Astrocyte (in vitro differentiated cells and primary cell): ENCODE results near the gene MAP2. TPM values are rescaled to one million over a fixed set of nuclear protein-coding genes. Genes with fewer than 3 reads are reported as not detected.

Experiments used
- DNase-seq: peaks from one replicate; pipeline ENCODE4 v3.0.0-alpha.2; 2010; ENCODE audit warnings: low read depth
- FAIRE-seq: peaks from 2 replicates; lab custom pipeline; 2011; peaks lifted over from hg19 to GRCh38; lab: Jason Lieb, UNC
- H2AFZ ChIP-seq: 2 replicates; pipeline ENCODE4 v1.6.0; 2012; ENCODE audit warnings: low read depth, low read length, inconsistent platforms
- H3K27ac ChIP-seq: 2 replicates; pipeline ENCODE4 v1.5.1; 2011; ENCODE audit warnings: low read depth, low read length, inconsistent platforms
- H3K27me3 ChIP-seq: 2 replicates; pipeline ENCODE4 v1.6.0; 2011; ENCODE audit warnings: low read length, inconsistent platforms; ENCODE audit not compliant: insufficient read depth
- H3K36me3 ChIP-seq: 2 replicates; pipeline ENCODE4 v1.5.1; 2011; ENCODE audit warnings: low read length, inconsistent platforms; ENCODE audit not compliant: insufficient read depth
- H3K4me1 ChIP-seq: 2 replicates; pipeline ENCODE4 v1.5.1; 2011; ENCODE audit warnings: low read length, inconsistent platforms; ENCODE audit not compliant: insufficient read depth
- H3K4me2 ChIP-seq: 2 replicates; pipeline ENCODE4 v1.6.0; 2012; ENCODE audit warnings: low read length, inconsistent platforms
- H3K4me3 ChIP-seq: 2 replicates; pipeline ENCODE4 v1.5.1; 2011; ENCODE audit warnings: low read depth, mild to moderate bottlenecking, low read length, inconsistent platforms; ENCODE audit not compliant: insufficient read depth
- H3K79me2 ChIP-seq: 2 replicates; pipeline ENCODE4 v1.6.0; 2012; ENCODE audit warnings: mild to moderate bottlenecking, low read length, inconsistent platforms; ENCODE audit not compliant: insufficient read depth
- H3K9ac ChIP-seq: 2 replicates; pipeline ENCODE4 v1.6.0; 2012; ENCODE audit warnings: mild to moderate bottlenecking, low read length, inconsistent platforms
- H3K9me3 ChIP-seq: 2 replicates; pipeline ENCODE4 v1.5.1; 2012; ENCODE audit warnings: low read depth, mild to moderate bottlenecking, low read length, inconsistent platforms; ENCODE audit not compliant: insufficient read depth
- H4K20me1 ChIP-seq: 2 replicates; pipeline ENCODE4 v1.6.0; 2012; ENCODE audit warnings: low read length, inconsistent platforms; ENCODE audit not compliant: insufficient read depth
- H3K27ac Mint-ChIP-seq: one replicate; pipeline ENCODE4 v1.8.0; 2021; ENCODE audit warnings: mild to moderate bottlenecking, mixed read lengths; ENCODE audit not compliant: unreplicated experiment
- H3K27me3 Mint-ChIP-seq: one replicate; pipeline ENCODE4 v1.8.0; 2021; ENCODE audit warnings: low read depth, mixed read lengths; ENCODE audit not compliant: unreplicated experiment
- H3K36me3 Mint-ChIP-seq: one replicate; pipeline ENCODE4 v1.8.0; 2021; ENCODE audit warnings: low read depth, mixed read lengths; ENCODE audit not compliant: unreplicated experiment
- H3K4me1 Mint-ChIP-seq: one replicate; pipeline ENCODE4 v1.8.0; 2021; ENCODE audit warnings: low read depth, mixed read lengths; ENCODE audit not compliant: unreplicated experiment
- H3K4me3 Mint-ChIP-seq: one replicate; pipeline ENCODE4 v1.8.0; 2021; ENCODE audit warnings: mild to moderate bottlenecking, moderate library complexity, mixed read lengths; ENCODE audit not compliant: unreplicated experiment
- H3K9me3 Mint-ChIP-seq: one replicate; pipeline ENCODE4 v1.8.0; 2021; ENCODE audit warnings: mild to moderate bottlenecking, mixed read lengths; ENCODE audit not compliant: unreplicated experiment
- CTCF ChIP-seq: IDR thresholded peaks from 2 replicates; pipeline ENCODE4 v1.5.1; 2011; ENCODE audit warnings: low read depth, mild to moderate bottlenecking, inconsistent platforms, low read length, moderate library complexity; ENCODE audit not compliant: insufficient read depth
- EZH2 ChIP-seq: IDR thresholded peaks from 2 replicates; pipeline ENCODE4 v1.6.1; 2012; ENCODE audit warnings: mild to moderate bottlenecking, low read length, inconsistent platforms; ENCODE audit not compliant: insufficient read depth
- total RNA-seq: library from RNA; stranded (reverse); gene quantifications from 2 replicates; pipeline ENCODE4 v1.2.1, GENCODE V29; 2021

MAP2 gene
- total RNA-seq, 1 donor from 2014 or later, result 15.9 TPM

GRCh38 chr2:209549589-209549988, 125.7 kb downstream of the MAP2 start:
- Mint-ChIP-seq H3K27ac (no peak overlapping the region), H3K4me3 (no peak overlapping the region), H3K9me3 (no peaks in the 10 kb centered on the region), H3K36me3 (no peaks in the 10 kb centered on the region), H3K27me3 (no peaks in the 10 kb centered on the region), H3K4me1 (no peaks in the 10 kb centered on the region)
- Histone ChIP-seq H3K9ac (no peak overlapping the region), H3K36me3 (no peaks in the 10 kb centered on the region), H3K27ac (no peak overlapping the region), H3K4me1 (no peaks in the 10 kb centered on the region), H3K27me3 (no peaks in the 10 kb centered on the region), H3K4me3 (no peak overlapping the region), H3K4me2 (no peak overlapping the region), H2AFZ (no peak overlapping the region), H3K79me2 (no peaks in the 10 kb centered on the region), H3K9me3 (no peaks in the 10 kb centered on the region), H4K20me1 (no peaks in the 10 kb centered on the region)
- DNase-seq, result no peak
- no peak for FAIRE-seq
- TF ChIP-seq CTCF (no peak), EZH2 (no peak)

GRCh38 chr2:209553913-209554312, 130.1 kb downstream of the MAP2 start:
- H3K27ac ChIP-seq, result no peak overlapping the region
- no peaks in the 10 kb centered on the region for H3K4me1 ChIP-seq
- no peak overlapping the region for H3K4me3 ChIP-seq
- Mint-ChIP-seq H3K4me3 (no peak overlapping the region), H3K36me3 (no peaks in the 10 kb centered on the region), H3K27ac (no peak overlapping the region), H3K27me3 (no peaks in the 10 kb centered on the region), H3K9me3 (no peaks in the 10 kb centered on the region), H3K4me1 (no peaks in the 10 kb centered on the region)
- H3K4me2 ChIP-seq, result no peak overlapping the region
- FAIRE-seq (no peak), DNase-seq (no peak)
- H3K79me2 ChIP-seq, result no peaks in the 10 kb centered on the region
- H2AFZ ChIP-seq, result no peak overlapping the region
- H3K27me3 ChIP-seq, result no peaks in the 10 kb centered on the region
- no peaks in the 10 kb centered on the region for H4K20me1 ChIP-seq
- no peak overlapping the region for H3K9ac ChIP-seq
- no peaks in the 10 kb centered on the region for H3K36me3 ChIP-seq
- no peak for TF ChIP-seq EZH2
- no peak for TF ChIP-seq CTCF
- H3K9me3 ChIP-seq, result no peaks in the 10 kb centered on the region

GRCh38 chr2:209556354-209556961, 132.6 kb downstream of the MAP2 start:
- Mint-ChIP-seq H3K4me1 (no peaks in the 10 kb centered on the region), H3K27ac (no peak overlapping the region), H3K36me3 (no peaks in the 10 kb centered on the region), H3K9me3 (no peaks in the 10 kb centered on the region), H3K4me3 (no peak overlapping the region), H3K27me3 (no peaks in the 10 kb centered on the region)
- Histone ChIP-seq H3K9ac (no peak overlapping the region), H3K27me3 (no peaks in the 10 kb centered on the region), H3K4me3 (no peak overlapping the region), H3K79me2 (no peaks in the 10 kb centered on the region), H3K4me1 (no peaks in the 10 kb centered on the region), H2AFZ (no peak overlapping the region), H3K9me3 (no peaks in the 10 kb centered on the region), H3K36me3 (no peaks in the 10 kb centered on the region), H3K27ac (no peak overlapping the region), H4K20me1 (no peaks in the 10 kb centered on the region), H3K4me2 (no peak overlapping the region)
- DNase-seq (peak; percentile 39), FAIRE-seq (peak; percentile 49)
- TF ChIP-seq EZH2 (no peak), CTCF (peak; percentile 51)
